Measurements from ENCODE around the gene DLAT. TPM values are rescaled to one million over a fixed set of nuclear protein-coding genes. Genes with fewer than 3 reads are reported as not detected.
"Not testable (repeated sequence)": the region's sequence is repeated elsewhere in the genome, so short reads cannot be mapped to it uniquely, and the experiment has no call there.

DLAT gene
- total RNA-seq, 1 donor: 15.1 TPM

- no peak overlapping the region for H3K4me3 ChIP-seq (ENCODE audit: low read length)
- no peaks in the 10 kb centered on the region for H3K27me3 ChIP-seq (ENCODE audit: insufficient read depth, low read length)
- no peaks in the 10 kb centered on the region for H3K4me1 ChIP-seq (ENCODE audit: insufficient read depth, low read length)
- H3K9me3 ChIP-seq (ENCODE audit: low read depth, low read length): no peaks in the 10 kb centered on the region
These were observed 29.1 kb upstream of the DLAT start for GRCh38 chr11:111996129-111996528.

GRCh38 chr11:111996669-111997068 is 28.5 kb upstream of the DLAT start:
- H3K4me1 ChIP-seq (ENCODE audit: insufficient read depth, low read length); H3K9me3 ChIP-seq (ENCODE audit: low read depth, low read length); H3K4me3 ChIP-seq (ENCODE audit: low read length); H3K27me3 ChIP-seq (ENCODE audit: insufficient read depth, low read length): not testable (repeated sequence)

GRCh38 chr11:111999111-111999510 is 26.1 kb upstream of the DLAT start:
- H3K27me3 ChIP-seq (ENCODE audit: insufficient read depth, low read length): no peaks in the 10 kb centered on the region
- no peaks in the 10 kb centered on the region for H3K4me1 ChIP-seq (ENCODE audit: insufficient read depth, low read length)
- no peak overlapping the region for H3K4me3 ChIP-seq (ENCODE audit: low read length)
- no peaks in the 10 kb centered on the region for H3K9me3 ChIP-seq (ENCODE audit: low read depth, low read length)

GRCh38 chr11:112000703-112001102 is 24.5 kb upstream of the DLAT start:
- no peaks in the 10 kb centered on the region for H3K4me1 ChIP-seq (ENCODE audit: insufficient read depth, low read length)
- no peak overlapping the region for H3K4me3 ChIP-seq (ENCODE audit: low read length)
- no peaks in the 10 kb centered on the region for H3K9me3 ChIP-seq (ENCODE audit: low read depth, low read length)
- no peaks in the 10 kb centered on the region for H3K27me3 ChIP-seq (ENCODE audit: insufficient read depth, low read length)

- Histone ChIP-seq H3K27me3 (ENCODE audit: insufficient read depth, low read length) (no peaks in the 10 kb centered on the region), H3K9me3 (ENCODE audit: low read depth, low read length) (no peaks in the 10 kb centered on the region), H3K4me1 (ENCODE audit: insufficient read depth, low read length) (no peaks in the 10 kb centered on the region), H3K4me3 (ENCODE audit: low read length) (no peak overlapping the region)
These were observed 22.6 kb upstream of the DLAT start for GRCh38 chr11:112002491-112003216.

- H3K4me1 ChIP-seq (ENCODE audit: insufficient read depth, low read length): no peaks in the 10 kb centered on the region
- H3K9me3 ChIP-seq (ENCODE audit: low read depth, low read length): no peaks in the 10 kb centered on the region
- H3K4me3 ChIP-seq (ENCODE audit: low read length): no peak overlapping the region
- no peaks in the 10 kb centered on the region for H3K27me3 ChIP-seq (ENCODE audit: insufficient read depth, low read length)
These were observed 20.8 kb upstream of the DLAT start for GRCh38 chr11:112004389-112004788.

- no peaks in the 10 kb centered on the region for H3K27me3 ChIP-seq (ENCODE audit: insufficient read depth, low read length)
- no peaks in the 10 kb centered on the region for H3K9me3 ChIP-seq (ENCODE audit: low read depth, low read length)
- H3K4me3 ChIP-seq (ENCODE audit: low read length): no peak overlapping the region
- H3K4me1 ChIP-seq (ENCODE audit: insufficient read depth, low read length): no peaks in the 10 kb centered on the region
These were observed 19.6 kb upstream of the DLAT start for GRCh38 chr11:112005422-112006094.

- H3K9me3 ChIP-seq (ENCODE audit: low read depth, low read length); H3K4me1 ChIP-seq (ENCODE audit: insufficient read depth, low read length); H3K4me3 ChIP-seq (ENCODE audit: low read length); H3K27me3 ChIP-seq (ENCODE audit: insufficient read depth, low read length): not testable (repeated sequence)
These were observed 19.1 kb upstream of the DLAT start for GRCh38 chr11:112006095-112006441.

- not testable (repeated sequence) for H3K4me3 ChIP-seq (ENCODE audit: low read length); H3K27me3 ChIP-seq (ENCODE audit: insufficient read depth, low read length); H3K9me3 ChIP-seq (ENCODE audit: low read depth, low read length); H3K4me1 ChIP-seq (ENCODE audit: insufficient read depth, low read length)
These were observed 13.8 kb upstream of the DLAT start for GRCh38 chr11:112011451-112011850.

- Histone ChIP-seq H3K4me3 (ENCODE audit: low read length) (no peak overlapping the region), H3K27me3 (ENCODE audit: insufficient read depth, low read length) (no peaks in the 10 kb centered on the region), H3K9me3 (ENCODE audit: low read depth, low read length) (no peaks in the 10 kb centered on the region), H3K4me1 (ENCODE audit: insufficient read depth, low read length) (no peaks in the 10 kb centered on the region)
These were observed 12.3 kb upstream of the DLAT start for GRCh38 chr11:112012874-112013273.

GRCh38 chr11:112013497-112014164 is 11.6 kb upstream of the DLAT start:
- H3K27me3 ChIP-seq (ENCODE audit: insufficient read depth, low read length): no peaks in the 10 kb centered on the region
- no peaks in the 10 kb centered on the region for H3K9me3 ChIP-seq (ENCODE audit: low read depth, low read length)
- H3K4me1 ChIP-seq (ENCODE audit: insufficient read depth, low read length): no peaks in the 10 kb centered on the region
- H3K4me3 ChIP-seq (ENCODE audit: low read length): no peak overlapping the region

- H3K4me3 ChIP-seq (ENCODE audit: low read length): no peak overlapping the region
- H3K27me3 ChIP-seq (ENCODE audit: insufficient read depth, low read length): no peaks in the 10 kb centered on the region
- H3K4me1 ChIP-seq (ENCODE audit: insufficient read depth, low read length): no peaks in the 10 kb centered on the region
- no peaks in the 10 kb centered on the region for H3K9me3 ChIP-seq (ENCODE audit: low read depth, low read length)
These were observed 9.0 kb upstream of the DLAT start for GRCh38 chr11:112016088-112016764.

- no peaks in the 10 kb centered on the region for H3K4me1 ChIP-seq (ENCODE audit: insufficient read depth, low read length)
- no peak overlapping the region for H3K4me3 ChIP-seq (ENCODE audit: low read length)
- H3K9me3 ChIP-seq (ENCODE audit: low read depth, low read length): no peaks in the 10 kb centered on the region
- no peaks in the 10 kb centered on the region for H3K27me3 ChIP-seq (ENCODE audit: insufficient read depth, low read length)
These were observed 8.3 kb upstream of the DLAT start for GRCh38 chr11:112016765-112017376.

- Histone ChIP-seq H3K27me3 (ENCODE audit: insufficient read depth, low read length) (no peaks in the 10 kb centered on the region), H3K4me1 (ENCODE audit: insufficient read depth, low read length) (no peaks in the 10 kb centered on the region), H3K9me3 (ENCODE audit: low read depth, low read length) (no peaks in the 10 kb centered on the region), H3K4me3 (ENCODE audit: low read length) (no peak overlapping the region)
These were observed 7.7 kb upstream of the DLAT start for GRCh38 chr11:112017538-112017937.

- Histone ChIP-seq H3K27me3 (ENCODE audit: insufficient read depth, low read length) (no peaks in the 10 kb centered on the region), H3K9me3 (ENCODE audit: low read depth, low read length) (no peaks in the 10 kb centered on the region), H3K4me1 (ENCODE audit: insufficient read depth, low read length) (peaks cover 2% of the 10 kb centered on the region), H3K4me3 (ENCODE audit: low read length) (no peak overlapping the region)
These were observed 6.1 kb upstream of the DLAT start for GRCh38 chr11:112019066-112019465.

Measured in mononuclear cell (primary cell).